ENCODE measurements around the gene RRH.
"Not testable (repeated sequence)": the region's sequence is repeated elsewhere in the genome, so short reads cannot be mapped to it uniquely, and the experiment has no call there.

RRH gene

DNA sequence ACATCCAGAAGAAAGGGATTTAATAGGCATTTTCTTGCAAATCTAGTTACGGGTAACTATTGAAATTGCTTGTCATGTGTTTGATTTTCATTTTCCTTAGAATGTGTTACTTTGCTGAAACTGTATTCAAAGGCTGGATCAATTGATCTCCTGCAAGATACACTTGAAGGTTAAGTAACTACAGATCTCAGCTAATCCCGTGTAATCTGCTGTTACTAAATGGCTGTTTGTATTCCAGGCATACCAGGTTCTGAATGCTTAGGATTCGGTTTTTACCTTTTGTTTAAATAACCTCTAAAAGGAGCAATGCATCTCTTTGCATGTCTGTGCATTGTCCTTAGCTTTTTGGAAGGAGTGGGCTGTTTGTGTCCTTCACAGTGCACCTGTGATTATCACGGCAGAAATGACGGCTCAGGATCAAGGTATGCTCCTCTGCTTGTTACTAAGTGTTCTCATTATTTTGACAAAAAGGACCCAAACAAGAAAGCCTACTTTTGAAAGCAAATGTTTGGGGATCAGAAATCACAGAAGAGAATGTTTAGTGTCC lies 20.2 kb downstream of the RRH start, which contains the start of gene LRIT3:
Gene LRIT3 (plus strand): TSS at position 212 of the 547 bp plus-strand sequence. CDS start 95 bp downstream, at position 307.
- no peak for DNase-seq

- DNase-seq: no peak
Observed at GRCh38 chr4:109848501-109848900, 20.7 kb downstream of the RRH start.

- DNase-seq: no peak
Observed at GRCh38 chr4:109850601-109851000, 22.8 kb downstream of the RRH start.

DNA sequence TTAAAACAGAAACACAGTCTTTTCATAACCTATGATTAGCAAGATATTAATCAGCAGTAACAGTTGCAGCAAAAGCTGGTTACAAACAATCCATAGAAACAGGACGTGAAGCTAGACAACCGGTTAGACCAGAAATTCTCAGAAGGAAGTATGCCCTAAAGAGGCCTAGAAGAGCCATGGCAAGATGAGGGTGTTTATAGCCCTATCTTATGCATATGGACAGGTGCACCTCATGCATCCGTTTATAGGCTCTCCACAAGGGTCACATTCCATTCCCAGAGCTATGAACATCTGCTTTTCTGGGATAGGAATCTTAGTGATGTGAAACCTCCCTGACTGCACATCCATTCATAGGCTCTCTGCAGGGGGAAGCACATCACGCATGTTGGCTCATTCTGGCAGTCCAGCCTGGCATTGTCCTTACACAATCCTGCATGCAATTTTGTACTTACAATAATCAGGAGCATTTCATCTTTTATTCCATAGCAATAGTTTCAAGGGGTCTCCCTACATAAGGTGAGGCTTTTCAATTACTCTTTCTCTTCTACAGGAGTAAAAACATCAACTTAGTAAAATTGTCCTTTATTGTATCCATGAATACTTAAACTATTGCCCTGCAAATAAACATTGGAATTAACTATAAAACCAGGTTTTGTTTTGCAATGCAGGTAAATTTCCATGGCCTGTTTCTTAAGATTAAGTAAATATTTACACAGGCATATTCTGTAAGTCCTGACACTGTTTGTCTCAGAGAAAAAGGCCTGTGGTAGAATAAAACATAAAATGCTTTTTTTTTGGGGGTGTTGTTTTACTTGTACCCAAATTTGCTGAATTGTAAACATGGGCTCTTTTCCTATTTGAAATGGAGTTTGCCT lies 31.9 kb downstream of the RRH start:
- DNase-seq: not testable (repeated sequence)

GRCh38 chr4:109861271-109861670 lies 33.5 kb downstream of the RRH start:
- no peak for DNase-seq

DNA sequence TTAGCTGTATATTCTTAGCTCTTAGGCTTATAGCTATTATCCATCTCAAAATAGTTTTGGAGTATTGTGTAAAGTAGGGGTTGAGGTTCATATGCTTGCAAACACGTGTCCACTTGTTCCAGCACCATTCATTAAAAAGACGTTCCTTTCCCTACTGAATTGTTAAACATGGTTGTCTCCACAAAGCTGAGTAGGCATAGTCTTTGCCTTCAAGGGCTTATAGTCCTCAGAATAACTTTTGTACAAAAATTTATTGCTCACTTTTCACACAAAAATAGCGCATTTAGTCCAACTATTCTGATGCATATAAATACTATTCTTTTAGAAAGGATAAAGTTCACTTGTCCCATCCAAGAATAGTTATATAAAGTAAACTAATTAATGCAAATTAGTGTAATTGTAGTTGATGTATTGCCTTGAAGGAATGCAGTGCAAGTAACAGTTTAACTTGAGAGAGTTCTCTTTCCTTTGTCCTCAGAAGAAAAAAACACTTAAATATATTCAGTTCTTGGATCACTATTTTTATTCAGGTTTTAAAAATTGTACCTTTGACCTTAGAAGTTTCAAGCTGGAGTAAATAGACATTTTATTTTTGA lies 34.2 kb downstream of the RRH start:
- no peak for DNase-seq

- no peak for DNase-seq
Observed at GRCh38 chr4:109864134-109864533, 36.4 kb downstream of the RRH start.

- no peak for DNase-seq
Observed at GRCh38 chr4:109870061-109870460, 42.3 kb downstream of the RRH start.

DNA sequence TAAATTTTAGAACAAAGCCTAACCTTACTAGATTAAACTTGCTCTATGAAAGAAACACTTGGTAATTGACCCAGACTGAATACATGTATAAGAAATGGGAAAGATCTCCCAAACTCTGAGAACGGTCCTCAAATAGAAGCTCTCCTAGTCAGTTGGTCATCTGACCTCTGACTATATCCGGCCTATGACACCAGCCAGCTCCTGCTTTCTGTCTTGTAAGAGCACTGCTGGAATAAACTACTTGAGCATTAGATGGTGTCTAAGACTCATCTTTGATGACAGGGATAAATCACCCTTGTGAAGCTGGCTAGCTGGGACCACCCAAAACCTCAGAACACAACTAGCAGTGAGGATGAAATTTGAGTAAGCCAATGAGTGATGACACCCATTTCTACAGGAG lies 44.3 kb downstream of the RRH start:
- no peak for DNase-seq

DNA sequence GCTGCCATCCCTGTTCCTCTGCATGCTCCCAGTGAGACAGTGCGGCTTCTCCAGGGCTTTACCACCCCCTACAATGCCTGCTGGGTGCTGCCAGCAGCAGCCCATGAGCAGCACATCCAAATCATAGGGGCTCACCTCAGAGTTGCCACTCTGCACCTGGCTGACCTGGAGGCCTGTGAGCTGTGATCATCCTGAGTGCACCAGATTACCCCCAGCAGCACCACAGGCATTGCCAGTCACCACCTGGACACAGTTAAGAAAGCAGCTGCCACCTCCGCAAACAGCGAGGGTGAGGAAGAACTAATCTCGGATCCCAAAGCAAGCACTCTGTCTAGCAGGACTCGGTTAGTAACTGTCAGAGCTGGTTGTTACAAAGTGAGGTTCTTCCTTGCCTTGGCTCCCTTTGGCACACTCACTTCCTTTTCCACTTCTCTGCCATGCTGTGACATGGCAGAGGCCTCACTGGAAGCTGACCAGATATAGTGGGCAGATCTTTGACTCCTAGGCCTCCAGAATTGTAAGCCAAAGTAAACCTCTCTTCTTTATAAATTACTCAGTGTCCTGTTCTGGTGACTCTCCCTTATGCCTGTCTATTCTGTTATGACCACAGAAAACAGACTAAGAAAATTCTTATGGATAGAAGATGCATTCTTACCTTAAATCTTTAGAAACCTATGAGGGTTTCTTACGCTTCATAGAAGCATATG lies 45.3 kb downstream of the RRH start:
- DNase-seq: no peak

DNA sequence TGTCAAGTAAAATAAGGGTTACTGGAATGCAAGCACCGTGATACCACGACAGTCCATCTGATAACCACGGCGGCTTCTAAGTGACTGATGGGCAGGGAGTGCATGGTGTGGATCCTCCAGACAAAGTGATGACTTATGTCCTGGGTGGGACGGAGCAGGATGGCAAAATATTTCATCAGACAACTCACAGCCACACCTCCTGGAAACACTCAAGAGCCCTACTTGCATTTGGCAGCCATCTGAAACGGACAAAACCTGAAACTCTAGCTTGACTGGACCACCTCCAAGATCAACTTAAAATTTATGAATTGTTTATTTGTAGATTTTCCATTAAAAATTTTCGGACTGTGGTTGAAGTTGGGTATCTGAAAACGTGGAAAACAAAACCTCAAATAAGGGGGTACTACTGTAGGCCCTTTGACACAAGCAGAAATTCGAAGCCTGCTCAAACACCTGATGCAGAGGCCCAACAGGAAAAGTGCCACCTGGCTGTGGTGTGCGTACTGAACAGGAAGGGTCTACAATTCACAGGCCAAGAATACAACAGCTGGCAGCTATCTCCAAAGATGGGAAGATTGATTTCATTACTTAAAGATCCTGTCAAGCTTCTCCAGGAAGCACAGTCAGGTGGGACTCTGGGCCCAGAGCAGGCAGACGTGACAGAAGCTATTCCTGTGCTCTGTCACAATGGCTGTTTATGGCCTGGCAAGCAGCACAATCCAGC lies 46.2 kb downstream of the RRH start:
- no peak for DNase-seq

- no peak for DNase-seq
Observed at GRCh38 chr4:109875106-109875505, 47.3 kb downstream of the RRH start.

DNA sequence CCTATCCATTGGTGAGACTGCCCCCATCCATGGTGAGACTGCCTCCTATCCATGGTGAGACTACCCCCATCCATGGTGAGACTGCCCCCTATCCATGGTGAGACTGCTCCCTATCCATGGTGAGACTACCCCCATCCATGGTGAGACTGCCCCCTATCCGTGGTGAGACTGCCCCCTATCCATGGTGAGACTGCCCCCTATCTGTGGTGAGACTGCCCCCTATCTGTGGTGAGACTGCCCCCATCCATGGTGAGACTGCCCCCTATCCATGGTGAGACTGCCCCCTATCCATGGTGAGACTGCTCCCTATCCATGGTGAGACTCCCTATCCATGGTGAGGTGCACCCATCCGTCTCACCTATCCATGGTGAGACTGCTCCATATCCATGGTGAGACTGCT lies 47.8 kb downstream of the RRH start:
- not testable (repeated sequence) for DNase-seq

- no peak for DNase-seq
Observed at GRCh38 chr4:109876634-109877265, 49.0 kb downstream of the RRH start.

GRCh38 chr4:109877400-109877799 lies 49.6 kb downstream of the RRH start:
- no peak for DNase-seq

GRCh38 chr4:109878355-109878754 lies 50.6 kb downstream of the RRH start:
- no peak for DNase-seq

DNA sequence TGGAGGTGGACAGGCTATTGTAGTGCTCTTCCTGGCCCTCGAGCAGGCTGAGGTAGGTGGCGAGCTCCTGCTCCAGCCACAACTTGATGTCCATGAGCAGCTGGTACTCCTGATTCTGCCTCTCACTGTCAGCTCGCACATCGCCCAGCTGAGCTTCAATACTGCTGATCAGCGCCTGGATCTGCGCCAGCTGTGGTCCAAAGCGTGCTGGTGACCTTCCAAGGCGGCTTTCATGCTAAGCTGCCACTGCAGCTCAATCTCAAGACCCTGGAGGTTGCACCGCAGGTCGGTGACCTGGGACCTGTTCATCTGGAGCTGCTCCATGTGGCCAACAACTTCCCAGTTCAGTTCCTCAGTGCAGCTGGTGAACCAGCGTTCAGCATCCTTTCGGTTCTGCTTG lies 51.3 kb downstream of the RRH start:
- no peak for DNase-seq

DNA sequence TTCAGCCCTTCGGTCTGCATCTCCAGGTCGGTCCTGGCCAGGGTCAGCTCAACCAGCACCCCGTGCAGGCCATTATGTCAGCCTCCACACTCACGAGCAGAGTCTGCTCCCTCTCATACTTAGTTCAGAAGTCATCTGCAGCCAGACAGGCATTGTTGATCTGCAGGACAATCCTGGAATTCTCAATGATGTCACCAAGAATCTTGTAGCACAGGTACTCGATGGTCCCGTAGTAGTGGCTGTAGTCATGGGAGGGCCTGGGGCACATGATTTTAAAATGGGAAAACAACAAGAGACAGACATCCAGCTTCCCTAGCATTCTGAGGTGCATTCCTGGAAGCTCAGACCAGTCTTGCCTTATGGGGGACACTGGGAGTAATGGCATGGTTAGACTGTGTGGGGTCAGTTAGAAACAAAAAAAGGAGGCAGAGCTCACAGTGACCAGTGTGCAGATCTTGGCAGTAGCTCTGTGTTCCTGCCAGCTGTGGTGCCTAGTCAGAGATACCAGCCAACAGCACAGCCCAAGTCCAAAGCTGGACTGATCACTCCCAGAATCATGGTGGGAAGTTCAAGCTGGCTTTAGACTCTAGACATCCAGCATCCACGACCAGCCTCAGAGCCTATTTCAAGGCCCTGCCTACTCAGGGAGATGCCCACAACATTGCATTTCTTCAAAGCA lies 52.0 kb downstream of the RRH start:
- DNase-seq: no peak

DNA sequence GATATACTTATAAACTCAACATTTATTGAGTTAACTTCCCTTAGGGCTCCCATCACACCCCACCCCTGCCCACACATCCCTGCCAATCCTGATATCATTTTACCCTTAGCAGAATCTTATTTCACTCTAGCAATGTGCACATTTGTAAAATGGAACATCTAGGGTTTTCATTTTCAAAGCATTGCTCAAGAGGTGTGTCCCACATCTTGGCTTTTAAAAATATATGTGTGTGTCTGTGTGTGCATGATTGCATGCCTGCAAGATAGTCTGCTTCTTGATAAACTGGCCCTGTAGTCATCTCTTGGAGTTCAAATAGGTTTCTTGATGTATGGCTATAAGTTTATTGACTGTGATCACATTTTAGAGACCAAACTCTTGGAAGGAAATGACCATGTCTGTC lies 58.5 kb downstream of the RRH start:
- DNase-seq: no peak

DNA sequence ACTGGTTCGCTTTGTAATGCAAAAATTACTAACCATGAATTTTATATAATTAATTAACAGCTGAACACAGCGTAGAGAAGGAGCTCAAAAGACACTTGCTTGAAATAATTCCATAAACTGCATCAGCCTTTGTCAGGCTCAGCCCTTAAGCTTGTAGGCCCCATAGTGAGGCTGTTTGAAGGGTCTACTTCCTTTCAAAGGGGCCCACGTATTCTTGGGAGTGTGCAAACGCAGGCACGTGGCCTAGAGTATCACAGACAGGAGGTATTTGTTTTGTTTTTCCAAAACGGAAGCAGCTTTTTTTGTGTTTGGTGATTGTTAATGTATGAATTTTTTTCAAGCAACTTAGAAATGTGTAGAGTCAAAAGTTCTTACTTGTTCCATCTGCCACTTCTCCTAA lies 59.3 kb downstream of the RRH start:
- no peak for DNase-seq

DNA sequence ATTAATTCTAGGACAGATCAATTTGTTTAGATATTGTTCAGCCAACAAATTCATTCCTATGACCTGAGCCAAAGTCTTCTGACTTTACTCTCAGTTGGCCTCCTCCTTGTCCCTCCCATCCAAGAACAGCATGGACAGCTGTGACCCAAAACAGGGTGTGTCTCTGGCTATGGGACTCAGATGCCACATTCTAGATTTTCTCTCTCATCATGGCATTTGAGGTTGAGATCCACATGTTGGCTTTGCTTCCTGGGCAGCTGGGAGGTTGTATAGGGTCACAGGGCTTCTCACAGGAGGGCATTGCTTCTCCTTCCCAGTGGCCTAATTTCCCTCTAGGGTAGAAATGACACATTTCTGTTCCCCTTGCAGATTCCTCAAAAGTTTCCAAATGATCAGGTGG lies 62.3 kb downstream of the RRH start:
- DNase-seq: no peak

Measured in NCI-H1694 (cell line).